Measurements from ENCODE around the gene HPD. TPM values are rescaled to one million over a fixed set of nuclear protein-coding genes. Genes with fewer than 3 reads are reported as not detected.

HPD gene
- total RNA-seq, 1 donor from 2014 or later = 1.0 TPM

GRCh38 chr12:121827351-121828099, 31.1 kb downstream of the HPD start:
- no peak for DNase-seq

- DNase-seq = no peak
These were observed 32.1 kb downstream of the HPD start for GRCh38 chr12:121826318-121827150.

DNA sequence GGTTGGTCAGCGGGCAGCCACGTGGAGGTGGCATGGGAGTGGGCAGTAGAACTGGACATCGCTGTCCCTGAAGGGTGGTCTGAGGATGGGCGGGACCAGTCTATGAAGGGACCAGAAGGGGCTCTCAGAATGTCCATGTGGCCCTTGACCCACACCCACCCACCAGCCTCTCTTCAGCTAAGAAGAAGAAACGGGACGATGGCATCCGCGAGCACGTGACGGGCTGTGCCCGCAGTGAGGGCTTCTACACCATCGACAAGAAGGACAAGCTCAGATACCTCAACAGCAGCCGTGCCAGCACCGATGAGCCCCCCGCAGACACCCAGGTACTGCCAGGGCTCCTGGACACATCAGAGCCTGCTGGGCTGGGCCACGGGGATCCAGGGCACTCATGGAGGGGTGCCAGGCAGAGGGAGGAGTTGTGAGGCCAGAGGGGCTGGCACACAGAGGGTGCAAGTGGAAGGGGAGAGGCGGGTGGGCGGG, 33.6 kb downstream of the HPD start:
- DNase-seq = no peak

DNA sequence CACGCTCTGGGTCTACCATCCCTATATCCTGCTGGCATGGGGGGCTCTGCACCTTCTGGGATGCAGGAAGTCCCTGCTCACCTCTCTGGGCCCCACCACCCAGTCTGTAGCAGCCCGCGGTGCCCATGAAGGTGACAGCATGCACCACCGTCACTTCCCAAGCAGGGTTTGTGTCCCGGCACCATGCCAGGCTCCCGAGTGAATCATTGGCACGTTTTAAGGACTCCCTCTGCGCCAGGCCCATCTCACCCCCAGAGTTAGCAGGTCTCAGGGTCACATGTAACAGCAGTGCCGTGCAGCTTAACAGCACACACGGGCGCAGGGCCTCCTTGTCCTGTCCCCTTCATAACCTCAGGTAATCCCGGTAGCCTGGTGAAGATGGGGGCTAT, 34.9 kb downstream of the HPD start:
- DNase-seq = no peak

DNA sequence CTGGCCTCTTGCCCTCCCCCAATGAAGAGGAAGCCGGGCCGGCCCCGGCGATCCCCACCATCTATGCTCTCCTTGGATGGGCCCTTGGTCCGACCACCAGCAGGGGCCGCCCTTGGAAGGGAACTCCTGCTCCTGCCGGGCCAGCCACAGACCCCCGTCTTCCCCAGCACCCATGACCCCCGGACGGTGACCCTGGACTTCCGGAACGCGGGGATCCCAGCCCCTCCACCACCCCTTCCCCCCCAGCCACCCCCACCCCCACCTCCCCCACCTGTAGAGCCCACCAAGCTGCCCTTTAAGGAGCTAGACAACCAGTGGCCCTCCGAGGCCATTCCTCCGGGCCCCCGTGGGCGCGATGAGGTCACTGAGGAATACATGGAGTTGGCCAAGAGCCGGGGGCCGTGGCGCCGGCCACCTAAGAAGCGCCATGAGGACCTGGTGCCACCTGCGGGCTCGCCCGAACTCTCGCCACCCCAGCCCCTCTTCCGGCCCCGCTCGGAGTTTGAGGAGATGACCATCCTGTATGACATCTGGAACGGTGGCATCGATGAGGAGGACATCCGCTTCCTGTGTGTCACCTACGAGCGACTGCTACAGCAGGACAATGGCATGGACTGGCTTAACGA, 35.4 kb downstream of the HPD start:
- DNase-seq = no peak

DNA sequence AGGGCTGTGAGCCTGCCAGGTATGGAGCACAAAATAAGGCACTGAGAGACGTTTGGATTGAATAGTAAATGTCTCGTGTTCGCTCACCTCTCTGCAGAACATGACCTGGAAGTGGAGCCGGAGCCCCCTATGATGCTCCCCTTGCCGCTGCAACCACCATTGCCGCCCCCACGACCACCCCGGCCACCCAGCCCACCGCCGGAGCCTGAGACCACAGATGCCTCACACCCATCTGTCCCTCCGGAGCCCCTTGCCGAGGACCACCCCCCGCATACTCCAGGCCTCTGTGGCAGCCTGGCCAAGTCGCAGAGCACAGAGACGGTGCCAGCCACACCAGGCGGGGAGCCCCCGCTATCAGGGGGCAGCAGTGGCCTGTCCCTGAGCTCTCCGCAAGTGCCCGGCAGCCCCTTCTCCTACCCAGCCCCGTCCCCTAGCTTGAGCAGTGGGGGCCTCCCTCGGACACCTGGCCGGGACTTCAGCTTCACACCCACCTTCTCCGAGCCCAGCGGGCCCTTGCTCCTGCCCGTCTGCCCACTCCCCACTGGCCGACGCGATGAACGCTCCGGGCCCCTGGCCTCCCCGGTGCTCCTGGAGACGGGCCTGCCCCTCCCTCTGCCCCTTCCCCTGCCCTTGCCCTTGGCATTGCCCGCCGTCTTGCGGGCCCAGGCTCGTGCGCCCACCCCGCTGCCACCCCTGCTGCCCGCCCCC, 36.1 kb downstream of the HPD start:
- DNase-seq = no peak

- no peak for DNase-seq
These were observed 38.6 kb downstream of the HPD start for GRCh38 chr12:121820056-121820455.

- DNase-seq = no peak
These were observed 39.3 kb downstream of the HPD start for GRCh38 chr12:121819212-121819949.

DNA sequence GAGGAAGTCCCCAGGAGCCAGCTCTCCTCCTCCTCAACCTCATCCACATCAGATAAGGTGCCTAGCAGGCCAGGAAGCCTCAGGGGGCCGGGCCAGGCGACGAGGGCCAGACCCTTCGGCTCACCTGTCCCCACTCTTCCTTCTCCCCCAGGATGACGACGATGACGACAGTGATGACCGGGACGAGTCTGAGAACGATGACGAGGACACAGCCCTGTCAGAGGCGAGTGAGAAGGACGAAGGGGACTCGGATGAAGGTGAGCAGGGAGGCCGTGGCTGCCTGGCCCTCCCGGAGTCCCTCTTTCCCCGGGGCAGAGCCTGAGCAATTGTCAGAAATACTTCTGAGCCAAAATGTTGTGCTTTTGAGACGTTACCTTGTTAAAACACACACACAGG, 41.0 kb downstream of the HPD start:
- no peak for DNase-seq

DNA sequence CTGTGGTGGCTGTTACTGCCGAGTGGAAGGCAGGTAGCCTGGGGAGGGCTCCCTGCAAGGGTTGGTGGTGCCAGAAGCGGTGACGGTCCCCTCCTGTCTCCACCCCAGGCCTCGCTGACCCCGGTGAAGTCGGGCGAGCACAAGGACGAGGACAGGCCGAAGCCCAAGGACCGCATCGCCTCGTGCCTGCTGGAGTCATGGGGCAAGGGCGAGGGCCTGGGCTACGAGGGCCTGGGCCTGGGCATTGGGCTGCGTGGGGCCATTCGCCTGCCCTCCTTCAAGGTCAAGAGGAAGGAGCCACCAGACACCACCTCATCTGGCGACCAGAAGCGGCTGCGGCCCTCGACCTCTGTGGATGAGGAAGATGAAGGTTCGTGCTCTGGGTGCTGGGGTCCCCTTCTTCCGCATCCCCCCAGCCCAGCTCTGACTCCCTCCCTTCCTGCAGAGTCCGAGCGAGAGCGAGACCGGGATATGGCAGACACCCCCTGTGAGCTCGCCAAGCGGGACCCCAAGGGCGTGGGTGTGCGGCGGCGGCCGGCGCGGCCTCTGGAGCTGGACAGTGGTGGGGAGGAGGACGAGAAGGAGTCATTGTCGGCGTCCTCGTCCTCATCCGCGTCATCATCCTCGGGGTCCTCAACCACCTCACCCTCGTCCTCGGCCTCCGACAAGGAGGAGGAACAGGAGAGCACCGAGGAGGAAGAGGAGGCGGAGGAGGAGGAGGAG, 41.6 kb downstream of the HPD start:
- DNase-seq = no peak

GRCh38 chr12:121815263-121815662, 43.4 kb downstream of the HPD start:
- DNase-seq = no peak

GRCh38 chr12:121814429-121815119, 44.1 kb downstream of the HPD start:
- DNase-seq = no peak

DNA sequence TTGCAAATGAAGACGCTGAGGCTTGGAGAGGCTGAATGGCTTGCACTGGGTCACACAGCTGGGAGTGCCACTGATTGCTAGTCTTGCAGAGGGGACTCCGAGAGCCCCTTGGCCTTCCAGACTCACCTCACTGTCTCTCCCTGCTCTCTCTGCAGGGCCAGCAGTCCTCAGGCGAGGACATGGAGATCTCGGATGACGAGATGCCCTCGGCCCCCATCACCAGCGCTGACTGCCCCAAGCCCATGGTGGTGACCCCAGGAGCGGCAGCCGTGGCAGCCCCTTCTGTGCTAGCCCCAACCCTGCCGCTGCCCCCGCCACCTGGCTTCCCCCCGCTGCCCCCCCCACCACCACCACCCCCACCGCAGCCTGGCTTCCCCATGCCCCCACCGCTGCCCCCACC, 44.7 kb downstream of the HPD start:
- DNase-seq = no peak

DNA sequence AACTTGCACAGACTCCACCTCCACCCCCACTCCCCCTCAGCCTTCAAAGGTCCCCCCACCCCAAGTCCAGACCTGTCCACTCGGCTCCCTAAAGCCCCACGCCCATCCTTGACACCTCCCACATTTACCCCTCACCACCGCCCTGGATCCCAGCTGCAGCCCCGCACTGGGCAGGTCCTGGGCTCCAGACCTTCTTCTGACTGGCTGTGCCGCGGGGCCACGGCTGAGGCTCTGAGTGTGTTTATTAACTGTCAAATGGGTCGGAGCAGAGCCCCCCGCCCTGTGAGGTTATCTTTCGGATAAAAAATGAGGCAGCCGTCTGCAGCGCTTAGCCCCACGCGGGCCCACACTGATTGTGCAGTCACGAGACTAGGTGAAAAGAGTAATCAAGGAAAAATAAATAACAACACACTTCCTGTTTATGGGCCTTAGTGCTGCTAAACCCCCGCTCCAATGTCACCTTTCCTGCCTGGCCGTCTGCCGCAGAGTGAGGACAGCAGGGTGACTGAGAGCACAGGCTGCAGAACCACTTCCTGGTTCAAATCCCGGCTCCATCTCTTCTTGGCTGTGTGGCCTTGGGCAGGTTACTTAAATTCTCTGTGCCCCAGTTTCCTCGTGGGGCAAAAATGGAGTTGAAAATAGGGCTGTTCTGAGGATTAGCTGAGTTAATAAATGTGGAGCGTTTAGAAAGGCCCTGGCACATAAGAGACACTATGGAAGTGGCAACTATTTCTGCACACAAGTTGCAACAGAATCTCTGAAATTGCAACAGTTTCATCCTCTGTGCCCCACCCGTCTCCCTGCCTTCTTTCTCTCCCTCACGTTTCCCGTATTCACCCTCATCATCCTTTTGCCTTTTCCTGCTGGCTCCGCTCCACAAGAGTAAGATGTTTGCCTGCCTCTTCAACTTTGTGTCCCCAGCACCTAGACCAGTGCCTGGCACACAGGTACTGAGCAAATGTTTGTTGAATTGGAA, 45.5 kb downstream of the HPD start:
- no peak for DNase-seq

GRCh38 chr12:121812320-121812871, 46.3 kb downstream of the HPD start:
- DNase-seq = peak; percentile 73

GRCh38 chr12:121811434-121812319, 47.0 kb downstream of the HPD start:
- peak; percentile 89 for DNase-seq

- DNase-seq = no peak
These were observed 47.7 kb downstream of the HPD start for GRCh38 chr12:121810833-121811433.

All from tongue (tissue), 2 donors.